Suppressor macrophage (primary cell): ENCODE results near the gene SMIM1.
"Not testable (repeated sequence)": the region's sequence is repeated elsewhere in the genome, so short reads cannot be mapped to it uniquely, and the experiment has no call there.

Experiments
- DNase-seq, 4 experiments: peaks; one replicate each; pipeline ENCODE4 v3.0.0-alpha.2; 2020 to 2022

Gene SMIM1

GRCh38 chr1:3796215-3797061 is 23.9 kb downstream of the SMIM1 start, which contains the start of gene LRRC47:
Gene LRRC47, minus strand, starts transcription at chr1:3796498. Its CDS starts 22 bp downstream, at chr1:3796476.
- DNase-seq: peak; percentile 93 to 96 (median 95)

GRCh38 chr1:3799976-3800685 is 27.6 kb downstream of the SMIM1 start:
- DNase-seq: peak in 2 of 4 experiments; percentile 46 to 48

- not testable (repeated sequence) for DNase-seq
These were observed 28.2 kb downstream of the SMIM1 start for GRCh38 chr1:3800795-3801194.

- DNase-seq: no peak
These were observed 31.5 kb downstream of the SMIM1 start for GRCh38 chr1:3803905-3804626.

GRCh38 chr1:3804627-3804944 is 32.0 kb downstream of the SMIM1 start:
- DNase-seq: not testable (repeated sequence)

- DNase-seq: no peak
These were observed 32.5 kb downstream of the SMIM1 start for GRCh38 chr1:3805038-3805437.

- no peak for DNase-seq
These were observed 35.2 kb downstream of the SMIM1 start for GRCh38 chr1:3807769-3808168.

GRCh38 chr1:3809680-3810079 is 37.1 kb downstream of the SMIM1 start:
- no peak for DNase-seq

GRCh38 chr1:3810149-3810761 is 37.7 kb downstream of the SMIM1 start:
- DNase-seq: not testable (repeated sequence)

- no peak for DNase-seq
These were observed 39.0 kb downstream of the SMIM1 start for GRCh38 chr1:3811595-3811911.

GRCh38 chr1:3814065-3814464 is 41.5 kb downstream of the SMIM1 start:
- no peak for DNase-seq

- no peak for DNase-seq
These were observed 42.4 kb downstream of the SMIM1 start for GRCh38 chr1:3814771-3815561.

GRCh38 chr1:3816331-3817137 is 44.0 kb downstream of the SMIM1 start:
- no peak for DNase-seq

GRCh38 chr1:3817138-3817740 is 44.7 kb downstream of the SMIM1 start:
- no peak for DNase-seq

- DNase-seq: no peak
These were observed 45.5 kb downstream of the SMIM1 start for GRCh38 chr1:3817821-3818597.

- no peak for DNase-seq
These were observed 47.2 kb downstream of the SMIM1 start for GRCh38 chr1:3819771-3820200.

GRCh38 chr1:3820316-3820715 is 47.8 kb downstream of the SMIM1 start:
- no peak for DNase-seq

- DNase-seq: no peak
These were observed 48.5 kb downstream of the SMIM1 start for GRCh38 chr1:3821004-3821403.

GRCh38 chr1:3821447-3821846 is 48.9 kb downstream of the SMIM1 start:
- no peak for DNase-seq

- DNase-seq: no peak
These were observed 49.4 kb downstream of the SMIM1 start for GRCh38 chr1:3821908-3822307.
